HG02884 (cell line): ENCODE results near the gene UQCRC1.
A peak's percentile ranks its signal among the peaks of the same experiment; 100 is the strongest.

ENCODE experiments used
- ATAC-seq: cut with Tn5 transposase; IDR thresholded peaks from one replicate; pipeline ENCODE4 v1.9.1; 2021; ENCODE audit warnings: mild to moderate bottlenecking, moderate library complexity; ENCODE audit not compliant: unreplicated experiment

Gene UQCRC1

GRCh38 chr3:48609088-48610005 is at the start of gene UQCRC1:
Gene UQCRC1 (minus strand): TSS chr3:48609646. CDS start chr3:48609620, 26 bp downstream.
- ATAC-seq: peak; percentile 92

GRCh38 chr3:48656841-48657281 is 47.4 kb upstream of the UQCRC1 start:
- ATAC-seq: no peak

- ATAC-seq: no peak
Observed at GRCh38 chr3:48656061-48656840, 46.8 kb upstream of the UQCRC1 start.

- ATAC-seq: no peak
Observed at GRCh38 chr3:48655606-48656005, 46.2 kb upstream of the UQCRC1 start.

GRCh38 chr3:48655063-48655462 is 45.6 kb upstream of the UQCRC1 start:
- no peak for ATAC-seq

- no peak for ATAC-seq
Observed at GRCh38 chr3:48652923-48653715, 43.7 kb upstream of the UQCRC1 start.

DNA sequence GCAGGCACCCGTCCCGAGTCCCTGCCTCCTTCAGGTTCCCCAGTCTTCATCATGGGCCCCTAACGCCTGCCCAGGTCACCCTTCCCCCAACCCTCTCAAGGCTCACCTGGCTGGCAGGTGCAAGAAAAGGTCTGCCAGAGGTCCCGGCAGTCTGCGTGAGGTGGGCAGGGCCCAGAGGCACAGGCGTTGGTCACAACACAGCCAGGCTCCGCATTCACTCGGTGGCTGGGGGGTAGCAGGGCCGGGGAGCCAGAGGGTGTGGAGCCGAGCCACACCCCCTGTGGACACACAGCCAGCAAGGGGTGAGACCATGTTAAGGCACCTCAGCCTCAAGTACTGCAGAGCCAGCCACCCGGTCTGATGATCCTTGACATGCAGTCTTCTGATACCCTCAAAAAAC is 42.3 kb upstream of the UQCRC1 start:
- ATAC-seq: no peak

DNA sequence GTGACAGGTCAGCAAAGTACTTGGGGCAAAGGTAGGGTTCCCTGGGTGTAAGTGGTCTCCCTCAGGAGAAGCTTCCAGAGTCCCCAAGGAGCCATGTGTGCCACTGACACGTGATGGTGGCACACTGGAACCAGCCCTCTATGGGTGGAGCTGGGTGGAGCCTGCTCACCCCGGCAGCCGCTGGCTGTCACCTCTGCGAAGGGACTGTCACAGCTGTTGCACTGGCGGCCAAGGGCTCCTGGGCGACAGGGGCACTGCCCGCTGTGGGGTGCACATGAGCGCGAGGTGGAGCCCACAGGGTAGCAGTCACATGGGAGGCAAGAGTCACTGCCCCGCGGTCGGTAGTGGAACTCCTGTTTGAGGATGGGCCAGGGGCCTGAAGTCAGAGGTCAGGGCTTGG is 41.3 kb upstream of the UQCRC1 start:
- ATAC-seq: no peak

GRCh38 chr3:48648188-48648850 is 38.9 kb upstream of the UQCRC1 start:
- ATAC-seq: no peak

DNA sequence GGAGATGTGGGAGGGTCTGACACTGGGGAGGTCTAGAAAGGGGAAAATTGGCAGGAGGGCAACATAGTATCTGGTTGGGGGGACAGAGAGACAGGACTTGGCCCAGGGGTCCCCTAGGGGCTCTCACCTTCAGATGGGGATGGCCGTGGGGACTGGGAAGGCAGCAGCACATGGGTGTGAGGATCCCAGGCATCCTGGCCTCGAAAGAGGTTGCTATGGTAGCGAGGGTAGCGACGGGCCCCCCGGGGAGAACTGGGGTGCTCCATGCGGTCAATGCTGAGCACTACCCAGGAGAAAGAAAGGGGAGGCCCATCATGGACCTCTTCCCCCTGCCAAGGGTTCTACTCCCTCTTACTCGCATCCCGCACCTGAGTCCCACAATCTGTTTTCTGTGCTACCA is 38.3 kb upstream of the UQCRC1 start:
- ATAC-seq: no peak

DNA sequence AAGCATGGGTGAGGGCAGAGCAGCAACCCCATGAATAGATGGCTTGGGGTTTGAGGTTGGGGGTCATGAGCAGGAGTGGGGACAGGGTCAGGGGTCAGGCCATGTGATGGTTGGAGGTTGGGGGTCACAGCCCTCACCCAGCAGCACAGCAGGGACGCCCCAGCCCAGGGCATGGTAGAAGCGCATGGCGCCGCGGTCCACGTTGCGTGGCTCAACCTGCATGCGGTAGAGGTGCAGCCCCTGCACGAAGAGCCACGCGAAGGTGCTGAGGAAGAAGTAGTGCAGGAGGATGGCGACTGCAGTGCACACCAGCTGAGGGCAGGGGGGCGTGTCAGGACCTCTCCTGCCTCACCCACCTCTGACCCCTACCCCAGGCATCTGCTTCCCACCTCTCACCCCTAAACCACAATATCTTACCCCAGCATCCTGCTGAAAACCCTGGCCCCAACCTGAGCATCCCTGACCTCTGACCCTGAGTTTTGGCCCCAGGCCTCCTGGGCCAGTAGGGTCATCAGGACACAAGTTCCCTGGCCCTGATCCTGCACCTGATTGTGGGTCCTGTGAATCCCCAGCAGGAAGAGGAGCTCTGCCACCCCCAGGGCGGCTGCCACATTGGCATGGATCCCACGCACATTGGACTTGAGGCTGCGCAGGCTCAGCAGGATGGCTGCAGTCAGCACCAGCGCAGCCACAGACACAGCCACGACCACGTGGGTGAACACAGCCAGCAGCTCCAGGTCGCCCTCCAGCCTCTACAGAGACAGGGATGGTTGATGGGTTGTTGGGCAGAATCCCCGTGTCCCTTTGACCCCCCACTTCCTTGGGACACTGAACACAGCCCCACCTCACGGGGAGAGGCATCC is 35.7 kb upstream of the UQCRC1 start:
- ATAC-seq: no peak

- ATAC-seq: no peak
Observed at GRCh38 chr3:48642605-48643004, 33.2 kb upstream of the UQCRC1 start.

GRCh38 chr3:48641396-48641795 is 31.9 kb upstream of the UQCRC1 start:
- ATAC-seq: no peak

- ATAC-seq: no peak
Observed at GRCh38 chr3:48639944-48640606, 30.6 kb upstream of the UQCRC1 start.

DNA sequence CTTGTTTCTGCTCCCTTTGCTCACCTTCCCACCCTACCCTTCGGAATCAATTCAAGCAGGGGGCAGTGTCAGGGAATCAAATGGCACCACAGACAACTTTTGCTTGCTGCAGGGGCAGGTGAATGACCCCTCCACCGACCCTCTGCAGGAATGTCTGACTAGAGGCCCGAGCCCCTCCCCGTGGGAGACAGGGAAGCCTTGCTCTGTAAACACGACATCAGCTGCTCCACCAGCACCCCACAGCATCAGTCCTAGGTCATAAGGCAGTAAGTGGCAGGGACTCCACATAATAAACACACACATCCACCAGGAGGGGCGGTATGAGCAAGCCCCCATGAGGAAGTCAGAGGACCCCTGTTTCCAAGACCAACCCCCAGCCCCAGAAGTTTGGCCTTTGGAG is 27.9 kb upstream of the UQCRC1 start:
- no peak for ATAC-seq

DNA sequence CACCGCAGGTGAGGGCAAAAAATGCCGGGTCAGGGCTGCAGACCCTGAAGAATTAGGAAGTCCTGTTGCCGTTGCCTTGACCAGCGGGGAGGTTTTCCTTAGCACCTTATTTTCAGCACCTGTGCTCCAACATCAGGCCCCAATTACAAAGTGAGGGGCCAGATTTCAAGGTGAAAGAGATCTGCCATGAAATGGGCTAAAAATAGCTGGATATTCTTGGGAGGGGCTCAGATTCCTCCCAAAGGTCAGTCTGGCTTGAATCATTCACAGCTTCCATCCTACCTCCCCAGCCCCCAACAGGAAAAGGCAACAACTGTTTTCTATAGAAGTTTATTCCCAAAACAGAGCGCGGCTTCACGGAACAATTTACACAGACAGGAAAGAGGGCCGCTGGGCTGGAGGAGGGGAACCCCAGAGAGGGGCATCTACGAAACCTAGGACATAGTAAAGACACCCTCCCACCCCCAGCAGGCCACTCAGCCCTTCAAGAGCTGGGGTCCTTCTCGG is 26.8 kb upstream of the UQCRC1 start:
- no peak for ATAC-seq

GRCh38 chr3:48635222-48636021 is 26.0 kb upstream of the UQCRC1 start, which contains the start of gene SLC26A6:
Gene SLC26A6 (minus strand): TSS chr3:48635461. CDS start chr3:48635393, 68 bp downstream.
- ATAC-seq: peak; percentile 85

DNA sequence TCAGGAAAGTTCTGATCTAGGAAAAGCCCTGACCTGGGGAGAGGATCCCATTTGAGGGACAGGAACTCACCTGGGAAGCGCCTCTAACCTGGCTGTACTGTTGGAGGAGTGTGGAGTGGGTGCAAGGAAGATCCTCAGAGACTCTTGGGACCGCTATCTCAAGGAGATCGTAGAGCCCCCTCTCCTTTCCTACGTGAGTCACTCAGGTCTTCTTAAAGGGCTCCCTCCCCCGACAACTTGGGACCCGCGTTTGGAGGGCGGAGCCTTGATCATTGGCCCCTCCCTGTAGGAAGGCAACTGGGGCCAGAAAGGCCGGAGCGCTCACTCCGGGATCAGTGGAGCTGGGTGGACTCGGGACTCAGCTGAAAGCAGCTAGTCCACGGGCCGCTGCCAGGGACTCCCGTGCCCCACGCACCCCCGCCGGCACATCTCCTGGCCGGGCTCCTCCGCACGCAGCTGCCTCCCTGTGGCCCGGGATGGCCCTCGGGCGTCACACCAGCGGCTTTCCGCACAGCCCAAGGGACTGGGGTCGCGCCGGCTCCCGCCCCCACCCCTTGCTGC is 25.3 kb upstream of the UQCRC1 start:
- ATAC-seq: peak; percentile 19
